Gastrocnemius medialis (tissue), 4 donors: ENCODE results near the gene GNAS-AS1.

Experiments
- CTCF ChIP-seq, 5 experiments: fragments of 450-650 bp in 3 of 5; fragments of 200-600 bp in 2 of 5; sonication (generic) in 2 of 5; IDR thresholded peaks in 4 of 5; conservative IDR thresholded peaks in 1 of 5; 1 replicate in 4 of 5; 2 replicates in 1 of 5; pipeline ENCODE4 v1.5.1; 2016 to 2019; ENCODE audit warnings: antibody characterized with exemption in 5 of 5, mild to moderate bottlenecking in 3 of 5, moderate library complexity in 3 of 5
- POLR2A ChIP-seq, 2 donors: fragments of 450-650 bp; IDR thresholded peaks; one replicate each; pipeline ENCODE4 v1.6.1; 2017; ENCODE audit warnings: antibody characterized with exemption in 2 of 2, mild to moderate bottlenecking in 2 of 2, moderate library complexity in 2 of 2

GRCh38 chr20:58793512-58794420 is 56.9 kb downstream of the GNAS-AS1 start:
- TF ChIP-seq CTCF (IDR thresholded peaks at IDR 0.05 in 4 of 5, conservative IDR thresholded peaks at IDR 0.05 in 1 of 5) = no peak
- no peak for TF ChIP-seq POLR2A (IDR thresholded peaks at IDR 0.05)
